Cortex of kidney (tissue), 1 donor: Measurements from ENCODE around the gene MYBPC2.

ENCODE experiments used
- DNase-seq: peaks from one replicate; lab custom pipeline; 2025; lab: John Stamatoyannopoulos, UW

The MYBPC2 gene

DNA sequence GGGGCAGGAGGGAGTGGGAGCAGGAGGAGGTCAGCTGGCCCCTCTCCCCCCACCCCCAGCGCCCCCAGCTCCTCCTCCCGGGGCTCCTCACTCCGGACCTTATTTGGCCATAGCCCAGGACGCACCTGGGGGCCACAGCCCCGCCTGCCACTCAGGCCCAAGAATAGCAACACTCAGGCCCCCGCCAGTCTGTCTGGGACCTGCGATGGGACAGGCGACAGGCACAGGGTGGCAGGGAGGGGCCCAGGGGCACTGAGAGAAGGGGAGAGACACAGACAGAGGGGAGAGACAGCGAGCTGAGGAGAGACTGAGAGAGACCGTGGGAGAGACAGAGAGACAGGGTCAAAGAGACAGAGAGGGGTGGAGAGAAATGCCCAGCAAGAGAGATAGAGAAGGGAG is 68.1 kb downstream of the MYBPC2 start:
- no peak for DNase-seq

DNA sequence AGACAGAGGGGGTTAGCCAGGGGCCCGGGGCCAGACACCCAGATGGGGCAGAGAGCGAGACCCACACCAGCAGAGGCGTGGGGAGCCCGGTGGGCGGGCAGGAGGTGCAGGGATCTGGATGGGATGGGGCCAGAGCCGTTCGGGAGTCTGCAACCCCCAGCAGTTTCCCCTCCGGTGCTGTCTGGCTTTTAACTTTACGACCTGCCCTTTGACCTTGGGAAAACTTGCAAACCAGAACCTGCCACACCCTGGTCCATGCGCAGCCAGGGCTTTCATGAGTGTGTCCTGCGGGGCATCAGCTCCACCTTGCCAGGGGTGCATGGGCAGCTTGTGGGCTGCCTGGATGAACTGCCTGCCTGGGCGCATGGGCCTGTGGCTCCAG is 68.5 kb downstream of the MYBPC2 start:
- no peak for DNase-seq

DNA sequence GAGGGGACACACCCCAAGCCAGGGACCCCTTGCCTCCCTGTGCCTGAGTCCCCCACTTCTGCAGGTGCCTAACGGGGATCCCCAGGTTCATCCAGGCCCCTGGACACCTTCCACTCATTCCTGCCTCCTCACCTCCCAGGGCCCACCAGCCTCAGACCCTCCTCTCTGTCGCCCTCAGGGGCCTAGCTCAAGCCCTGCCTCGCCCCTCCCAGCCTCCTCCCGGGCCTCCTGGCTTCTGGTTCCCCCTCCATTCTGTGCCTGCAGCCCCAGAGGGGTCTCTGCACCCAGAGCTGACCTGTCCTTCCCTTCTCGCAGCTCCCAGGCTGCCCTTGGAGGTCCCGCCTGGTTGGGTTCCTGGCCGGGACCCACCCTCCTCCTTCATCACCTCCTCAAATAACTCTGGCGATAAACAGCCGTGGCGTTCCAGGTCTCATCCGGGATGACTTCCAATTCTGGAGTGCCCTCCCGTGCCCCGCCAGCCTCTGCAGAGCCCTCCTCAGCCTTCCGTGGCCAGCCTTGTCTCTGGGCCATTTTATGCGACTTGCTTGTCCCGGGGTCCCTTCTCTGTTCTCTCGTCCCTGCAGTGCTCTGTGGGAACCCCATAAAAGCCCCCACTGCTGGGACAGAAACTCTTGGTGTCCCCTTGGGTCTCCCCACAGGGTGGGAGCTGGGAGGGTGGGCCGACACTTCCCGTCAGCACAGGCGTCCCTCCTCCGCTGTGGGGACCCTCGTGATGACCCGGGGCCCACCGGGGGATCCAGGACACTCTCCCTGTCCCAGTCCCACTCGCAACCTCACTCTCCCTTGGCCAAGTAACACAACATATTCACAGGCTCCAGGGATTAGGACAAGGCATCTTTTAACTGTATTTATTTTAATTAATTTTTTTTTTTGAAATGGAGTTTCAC is 69.1 kb downstream of the MYBPC2 start:
- no peak for DNase-seq

DNA sequence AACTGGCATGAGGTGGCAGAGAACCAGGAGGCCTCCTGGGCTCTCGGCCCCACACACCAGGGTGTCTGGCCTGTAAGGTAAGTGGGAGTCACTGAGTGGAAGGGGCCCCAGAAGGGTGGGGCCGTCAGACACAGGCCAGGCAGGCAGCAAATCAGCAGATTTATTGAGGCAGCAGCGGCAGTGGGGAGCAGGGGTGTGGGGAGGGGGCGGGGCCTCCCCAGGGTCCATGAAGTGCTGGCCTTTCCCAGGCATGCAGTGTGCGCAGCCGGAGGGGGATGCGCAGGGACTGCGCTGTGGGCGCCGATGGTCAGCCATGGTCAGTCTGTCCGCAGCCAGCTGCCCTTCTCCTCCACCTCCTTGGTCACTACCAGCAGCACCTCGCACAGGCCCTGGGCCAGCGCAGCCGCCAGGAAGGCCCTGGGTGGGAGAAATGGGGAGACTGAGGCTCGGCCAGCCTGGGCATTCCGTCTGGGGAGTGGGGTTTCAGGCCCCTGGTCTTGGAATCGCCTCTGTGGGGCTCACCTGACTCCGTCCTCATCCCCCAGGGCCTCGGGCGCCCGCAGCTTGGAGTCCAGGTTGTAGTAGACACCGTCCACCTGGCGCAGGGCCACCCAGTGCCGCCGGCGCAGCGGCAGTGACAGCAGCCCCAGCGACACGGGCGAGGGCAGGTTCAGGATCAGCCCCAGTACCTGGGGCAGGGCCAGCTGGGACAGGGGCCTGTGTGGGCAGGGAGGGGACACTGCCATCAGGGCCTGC is 73.3 kb downstream of the MYBPC2 start:
- DNase-seq: no peak

DNA sequence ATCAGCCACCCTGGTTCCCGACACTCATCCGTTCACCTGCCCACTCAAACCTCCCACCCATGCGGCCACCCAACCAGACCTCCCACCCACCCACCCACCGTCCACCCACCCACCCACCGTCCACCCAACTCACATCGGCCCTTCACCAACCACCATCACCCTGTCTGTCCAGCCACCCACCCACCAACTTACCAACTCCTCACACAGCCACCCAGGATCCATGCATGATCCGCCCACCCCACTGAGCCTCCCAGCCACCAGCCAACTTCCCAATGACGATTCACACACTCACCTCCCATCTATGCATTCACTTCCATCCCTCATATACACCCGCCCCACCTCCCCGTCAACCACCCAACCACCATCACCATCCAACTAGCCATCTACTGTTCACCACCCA is 74.0 kb downstream of the MYBPC2 start:
- DNase-seq: no peak

DNA sequence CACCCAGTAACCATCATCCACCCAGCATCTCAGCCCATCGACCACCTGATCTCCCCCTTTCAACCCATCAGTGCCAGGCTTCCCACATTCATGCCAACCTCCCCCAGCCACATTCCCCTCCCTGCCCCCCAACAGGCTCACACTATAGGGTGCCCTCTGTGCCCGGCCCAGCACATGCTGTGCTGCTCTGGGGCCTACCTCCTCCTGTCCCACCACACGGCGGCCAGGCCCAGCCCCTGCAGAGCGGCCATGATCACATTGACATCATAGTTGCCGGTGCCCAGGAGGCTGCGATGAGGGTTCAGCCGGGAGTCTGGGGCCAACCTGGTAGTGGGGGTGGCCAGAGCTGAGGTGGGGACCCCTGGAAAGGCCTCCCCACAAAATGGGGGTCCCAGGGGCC is 74.7 kb downstream of the MYBPC2 start:
- DNase-seq: no peak

DNA sequence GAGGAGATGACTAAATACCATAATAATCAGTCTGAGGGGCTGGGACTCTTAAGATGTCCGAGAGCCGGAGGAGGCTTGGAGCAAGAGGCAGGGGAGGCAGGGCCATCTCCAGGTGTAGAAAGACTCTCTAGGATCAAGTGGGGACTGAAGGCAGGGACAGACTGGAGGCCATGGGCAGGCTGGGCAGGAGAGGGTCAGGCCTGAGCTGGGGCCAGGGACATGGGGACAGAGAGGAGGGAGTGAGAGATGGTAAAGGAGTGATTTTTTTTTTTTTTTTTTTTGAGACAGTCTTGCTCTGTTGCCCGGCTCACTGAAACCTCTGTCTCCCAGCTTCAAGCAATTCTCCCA is 76.1 kb downstream of the MYBPC2 start:
- no peak for DNase-seq

DNA sequence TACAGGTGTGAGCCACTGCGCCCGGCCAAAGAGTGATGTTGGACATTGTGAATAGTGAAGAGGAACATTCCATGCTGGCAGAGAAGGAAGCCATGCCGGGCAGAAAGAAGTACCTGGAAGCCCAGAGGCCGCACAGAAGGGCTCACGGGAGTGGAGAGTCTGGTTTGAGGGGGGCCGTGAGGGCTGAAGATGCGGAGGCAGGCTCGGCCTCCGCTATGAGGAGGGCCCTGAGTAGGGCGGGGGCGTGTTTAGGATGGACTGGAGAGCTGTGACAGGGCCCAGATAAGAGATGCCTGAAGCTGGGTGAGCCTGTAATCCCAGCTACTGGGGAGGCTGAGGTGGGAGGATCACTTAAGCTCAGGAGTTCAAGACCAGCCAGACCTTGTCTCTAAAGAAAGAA is 76.7 kb downstream of the MYBPC2 start:
- DNase-seq: no peak

DNA sequence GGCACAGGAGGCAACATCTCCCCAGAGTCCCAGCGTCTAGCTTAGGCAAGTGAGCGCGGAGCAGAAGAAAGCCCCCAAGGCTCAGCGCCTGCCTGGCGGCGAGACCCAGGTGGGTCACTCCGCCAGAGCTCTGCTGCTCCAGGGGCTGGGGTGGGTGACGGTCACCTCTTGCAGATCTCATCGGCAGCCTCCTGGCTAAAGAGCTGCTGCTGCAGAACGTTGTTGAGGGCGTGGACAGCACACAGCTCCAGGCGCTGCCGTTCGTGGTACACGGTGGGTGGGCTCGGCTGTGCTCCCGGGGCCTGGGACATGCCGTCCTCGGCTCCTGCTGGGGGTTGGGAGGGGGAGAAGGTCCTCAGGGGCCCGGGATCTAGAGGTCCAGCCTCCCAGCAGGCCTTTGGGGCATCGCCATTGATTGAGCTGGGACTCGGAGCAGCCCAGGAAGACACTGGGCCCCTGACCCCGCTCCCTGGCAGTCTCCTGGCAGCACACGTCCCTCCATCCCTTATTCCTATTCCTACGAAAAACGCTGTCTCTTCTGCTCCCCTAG is 77.5 kb downstream of the MYBPC2 start:
- no peak for DNase-seq

DNA sequence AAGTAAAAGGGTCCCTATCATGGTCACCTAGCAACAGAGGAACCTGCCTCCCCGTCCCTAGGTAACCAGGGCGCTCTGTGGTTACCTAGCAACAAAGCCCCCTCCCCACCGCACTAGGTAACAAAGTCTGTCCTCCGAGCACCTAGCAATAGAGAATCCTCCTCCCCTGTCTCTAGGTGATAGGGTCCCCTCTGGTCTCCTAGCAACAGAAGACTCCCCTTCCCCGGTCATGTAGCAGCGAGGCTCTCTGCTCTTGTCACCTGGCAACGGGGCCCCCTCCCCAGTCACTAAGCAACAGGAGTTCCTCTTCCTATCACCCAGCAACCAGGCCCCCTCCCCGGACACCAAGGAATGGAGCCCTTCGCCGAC is 78.0 kb downstream of the MYBPC2 start:
- no peak for DNase-seq

DNA sequence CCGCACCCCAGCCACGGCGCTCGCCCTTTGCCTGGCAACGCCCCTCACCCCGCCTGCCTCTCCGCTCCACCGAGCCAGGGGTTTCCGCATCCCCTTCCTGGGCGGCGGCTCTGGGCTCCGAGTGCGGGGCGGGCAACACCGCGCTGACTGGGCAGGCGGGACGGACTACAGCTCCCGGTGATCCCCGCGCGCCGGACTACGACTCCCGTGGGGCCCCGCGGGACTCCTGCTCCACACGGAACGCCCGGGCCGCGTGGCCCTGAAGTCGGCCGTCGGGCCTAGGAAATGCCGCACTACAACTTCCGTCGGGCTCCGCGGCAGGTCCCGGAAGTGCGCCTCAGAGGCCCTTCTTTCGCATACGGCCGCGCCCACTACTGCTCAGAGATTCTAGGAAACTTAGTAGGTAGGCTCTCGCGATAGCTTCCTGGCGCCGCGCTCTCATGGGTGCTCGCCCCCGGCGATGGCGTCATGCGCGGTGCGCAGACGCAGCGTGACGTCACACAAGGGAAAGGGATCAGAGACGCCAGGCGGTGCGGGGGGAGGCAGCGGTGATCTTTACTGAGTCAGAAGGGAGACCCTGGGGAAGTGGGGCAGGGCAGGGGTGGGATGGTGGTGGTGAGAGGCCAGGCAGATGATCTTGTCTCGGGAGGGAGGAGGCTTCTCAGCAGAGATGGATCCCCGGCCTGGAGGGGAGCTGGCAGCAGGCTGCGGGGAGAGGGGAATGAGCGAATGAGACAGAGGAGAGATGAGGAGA is 78.6 kb downstream of the MYBPC2 start, which contains the start of gene JOSD2:
Gene JOSD2 (minus strand): TSS at position 123 of the 754 bp plus-strand sequence. CDS start 760 bp downstream, outside the sequence.
- DNase-seq: peak; percentile 88

DNA sequence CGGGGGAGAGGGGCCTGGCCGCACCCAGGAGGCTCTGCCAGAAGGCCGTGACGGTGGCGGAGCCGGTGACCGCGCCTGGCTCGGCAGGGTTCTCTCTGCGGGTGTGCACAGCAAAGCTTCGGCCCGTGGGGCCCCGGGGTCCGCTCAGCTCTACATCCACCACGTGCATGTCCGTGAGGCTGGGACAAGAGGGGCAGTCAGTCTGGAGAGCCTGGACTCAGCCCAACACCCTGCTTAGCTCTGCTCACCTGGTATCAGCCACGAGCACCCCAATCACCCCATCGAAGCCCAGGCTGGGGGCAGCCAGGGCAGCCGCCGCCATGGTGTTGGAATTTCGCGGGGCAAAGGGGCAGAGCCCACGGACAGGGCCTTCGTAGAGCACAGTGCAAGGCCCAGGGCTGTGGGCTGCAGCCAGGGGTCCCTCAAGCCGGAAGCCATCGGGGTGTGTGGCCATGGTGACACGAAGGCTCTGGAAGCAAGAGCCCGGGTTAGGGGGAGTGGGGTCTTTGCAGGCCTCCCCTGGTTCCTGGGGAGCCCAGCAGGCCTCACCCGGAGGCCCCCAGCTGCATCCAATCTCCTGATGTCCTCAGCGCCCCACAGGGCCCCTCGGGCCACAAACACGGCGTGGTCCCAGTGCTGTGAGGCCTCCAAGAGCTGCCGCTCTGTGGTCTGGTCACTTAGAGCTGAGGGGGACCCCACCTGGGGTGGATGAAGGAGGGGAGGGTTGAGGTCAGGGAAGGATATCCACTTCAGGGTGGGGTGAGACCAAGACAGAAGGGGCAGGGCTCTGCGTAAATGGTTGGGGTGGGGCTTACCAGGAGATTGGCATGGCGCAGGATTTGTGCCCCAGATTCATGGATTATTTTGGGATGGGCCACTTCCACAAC is 79.7 kb downstream of the MYBPC2 start:
- no peak for DNase-seq

DNA sequence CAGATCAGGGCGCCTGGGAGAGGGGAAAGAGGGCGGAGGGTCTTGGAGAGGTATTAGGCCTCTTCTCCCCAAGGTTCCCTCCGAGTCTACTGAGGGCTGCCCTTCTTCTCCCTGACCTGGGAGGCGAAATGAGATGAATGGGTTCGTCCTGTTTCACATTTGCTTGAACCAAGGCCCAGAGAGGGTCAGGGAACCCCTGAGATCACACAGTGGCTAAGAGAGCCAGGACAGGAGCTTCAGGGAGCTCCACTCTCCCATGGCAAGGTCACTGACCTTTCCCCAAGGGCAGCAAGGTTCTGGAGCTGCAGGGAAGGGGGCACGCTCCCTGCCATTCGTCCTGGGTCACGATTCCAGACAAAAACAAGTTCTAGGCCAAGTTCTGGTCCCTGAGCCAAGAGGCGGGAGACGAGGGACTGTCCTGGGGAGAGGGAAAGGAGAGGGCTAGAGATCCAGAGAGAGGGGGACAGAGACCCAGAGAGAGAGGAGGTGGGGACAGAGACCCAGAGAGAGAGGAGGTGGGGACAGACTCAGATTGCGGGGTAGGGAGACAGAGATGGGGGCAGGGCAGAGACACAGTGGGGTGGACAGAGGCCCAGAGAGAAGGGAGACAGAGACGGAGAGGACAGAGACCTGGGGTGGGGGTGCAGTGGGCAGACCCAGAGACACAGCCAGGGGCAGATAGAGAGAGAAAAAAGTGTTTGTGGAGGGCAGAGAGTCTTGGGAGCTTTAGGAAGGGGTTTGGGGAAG is 80.5 kb downstream of the MYBPC2 start:
- no peak for DNase-seq

DNA sequence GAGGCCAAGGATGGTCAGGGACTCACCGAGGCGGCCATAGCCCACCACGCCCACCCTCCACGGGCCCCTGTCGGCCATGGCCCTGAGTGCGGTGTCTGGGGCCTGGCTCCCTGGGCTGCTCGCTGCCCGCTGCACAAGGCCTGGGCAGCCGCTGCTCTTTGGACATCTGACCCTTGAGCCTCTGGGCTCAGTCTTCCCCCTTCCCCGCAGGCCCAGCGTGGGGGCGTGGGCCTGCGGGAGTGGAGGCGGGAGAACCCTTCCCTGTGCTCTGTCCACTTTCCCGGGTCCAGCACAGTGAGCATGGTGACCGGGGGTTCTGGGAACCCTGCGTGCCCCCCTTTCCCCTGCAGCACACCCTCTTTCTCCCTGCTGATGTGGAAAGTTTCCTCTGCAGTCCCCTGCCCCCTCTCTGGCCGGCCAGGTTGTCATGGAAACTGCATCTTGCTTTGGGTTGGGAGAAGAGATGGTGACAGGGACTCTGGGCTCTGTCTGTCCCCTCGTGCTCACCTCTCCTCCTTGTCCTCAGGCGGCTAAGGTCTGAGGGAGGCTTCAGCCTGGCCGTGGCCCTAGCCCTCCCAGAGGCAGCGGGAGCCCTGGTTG is 81.2 kb downstream of the MYBPC2 start, which contains the start of gene ASPDH:
Gene ASPDH (minus strand): TSS at position 168 of the 600 bp plus-strand sequence. CDS start 90 bp downstream, at position 78.
- DNase-seq: no peak

DNA sequence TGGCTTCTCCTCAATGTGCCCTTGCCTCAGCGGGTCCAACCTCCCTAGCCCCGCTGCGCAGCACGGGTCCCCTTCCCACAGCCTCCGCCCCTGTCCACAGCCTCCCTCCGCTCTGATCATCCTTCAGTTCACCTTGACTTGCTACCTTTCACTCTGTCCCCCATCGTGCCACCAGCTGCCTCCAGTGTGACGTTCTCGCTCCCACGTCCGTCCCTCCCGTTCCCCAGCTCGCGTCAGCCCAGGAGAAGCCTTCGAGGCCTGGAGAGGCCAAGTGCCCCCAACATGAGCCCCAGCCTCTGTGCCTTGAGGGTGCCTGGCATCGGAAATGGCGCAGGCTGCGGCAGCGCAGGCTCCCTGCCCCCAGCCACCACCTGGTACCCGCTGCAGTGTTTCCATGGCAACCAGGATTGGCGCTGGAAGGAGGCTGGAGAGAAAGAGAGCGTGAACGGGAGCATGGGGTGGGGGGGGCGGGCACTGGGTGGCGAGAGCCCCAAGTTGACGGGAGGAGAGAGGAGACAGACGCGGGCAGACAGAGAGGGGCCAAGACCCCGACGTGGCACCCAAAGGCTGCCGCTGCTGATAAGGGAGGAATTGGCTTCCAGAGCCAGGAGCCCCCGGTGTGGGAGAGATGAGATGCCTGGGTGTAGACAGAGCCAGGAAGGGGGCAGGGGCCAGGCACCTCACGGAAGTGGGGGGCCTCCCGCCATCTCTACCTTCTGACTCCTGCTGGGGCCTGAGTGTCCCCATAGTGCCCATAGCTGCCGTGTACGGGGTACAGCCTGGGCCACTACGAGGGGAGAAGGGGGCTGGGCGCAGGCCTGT is 81.9 kb downstream of the MYBPC2 start:
- DNase-seq: no peak

DNA sequence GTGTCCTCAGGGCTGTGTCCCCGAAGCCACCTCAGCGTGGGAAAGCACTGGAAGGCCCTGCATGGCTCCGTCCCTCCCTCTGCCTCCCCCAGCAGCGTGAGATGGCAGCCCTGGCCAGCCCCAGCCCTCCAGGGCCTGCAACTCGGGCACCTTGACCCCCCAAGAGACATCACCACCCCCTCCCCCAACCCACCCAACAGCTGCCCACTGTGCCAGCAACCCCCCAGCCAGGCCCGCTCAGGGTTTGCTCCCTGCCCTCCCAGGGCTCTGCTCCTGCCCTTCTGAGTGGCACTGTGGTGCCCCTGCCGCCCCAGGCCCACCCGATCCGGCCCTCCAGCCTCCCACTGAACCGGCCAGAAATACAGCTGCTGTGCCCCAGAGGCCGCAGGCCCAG is 82.5 kb downstream of the MYBPC2 start:
- no peak for DNase-seq
